ENCODE measurements around the gene RGS8.

Gene RGS8

DNA sequence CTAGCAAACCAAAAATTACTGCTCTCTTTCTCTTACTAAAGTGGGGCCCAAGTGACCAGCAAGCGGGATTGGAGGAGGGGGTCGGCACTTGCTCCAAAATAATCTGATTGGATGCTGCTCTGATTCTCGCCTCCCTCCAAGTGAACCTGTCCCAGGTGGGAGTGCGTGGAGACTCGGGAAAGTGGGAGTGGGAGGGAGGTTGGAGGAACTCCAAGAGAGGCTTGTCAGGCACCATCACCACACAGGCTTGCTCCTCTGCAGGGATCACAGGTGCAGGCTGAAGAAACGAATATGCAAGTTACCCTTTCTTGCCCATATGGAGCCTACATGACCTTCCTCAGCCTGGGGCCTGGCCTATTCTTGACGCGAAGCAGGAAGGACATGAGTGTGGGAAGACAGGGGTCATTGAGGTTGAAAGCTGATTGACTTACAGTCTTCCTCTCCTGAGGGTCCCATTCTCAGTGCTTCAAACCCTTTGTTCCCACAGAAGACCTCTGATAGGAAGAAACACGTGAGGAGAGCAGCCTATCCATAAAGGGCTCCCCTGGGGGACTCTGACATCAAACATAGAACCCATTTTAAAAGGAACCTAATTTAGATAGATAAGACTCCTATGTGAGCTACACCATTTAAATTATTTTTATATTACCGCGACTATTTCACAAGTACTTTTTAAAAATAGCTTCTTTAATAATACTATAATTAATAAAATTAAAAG, 14.2 kb downstream of the RGS8 start:
- no peak for DNase-seq

DNA sequence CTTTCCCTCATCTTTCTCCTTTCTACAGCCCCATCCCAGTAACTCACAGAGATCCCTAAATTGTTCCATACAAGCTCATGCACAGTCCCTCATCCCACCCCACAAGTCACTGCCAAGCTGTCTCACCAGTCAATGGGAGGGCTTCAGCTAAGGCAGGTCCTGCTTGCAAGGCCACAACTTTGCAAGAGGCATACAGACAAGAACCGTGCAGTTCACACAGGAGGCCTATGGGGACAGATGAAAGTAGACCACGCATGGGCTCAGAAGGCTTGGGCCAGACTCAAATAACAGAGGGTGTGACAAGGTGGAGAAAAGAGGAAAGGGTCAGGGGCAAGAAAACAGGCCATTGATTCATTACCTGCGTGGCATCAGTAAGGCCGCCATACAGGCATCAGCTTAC, 15.1 kb downstream of the RGS8 start:
- no peak for DNase-seq

DNA sequence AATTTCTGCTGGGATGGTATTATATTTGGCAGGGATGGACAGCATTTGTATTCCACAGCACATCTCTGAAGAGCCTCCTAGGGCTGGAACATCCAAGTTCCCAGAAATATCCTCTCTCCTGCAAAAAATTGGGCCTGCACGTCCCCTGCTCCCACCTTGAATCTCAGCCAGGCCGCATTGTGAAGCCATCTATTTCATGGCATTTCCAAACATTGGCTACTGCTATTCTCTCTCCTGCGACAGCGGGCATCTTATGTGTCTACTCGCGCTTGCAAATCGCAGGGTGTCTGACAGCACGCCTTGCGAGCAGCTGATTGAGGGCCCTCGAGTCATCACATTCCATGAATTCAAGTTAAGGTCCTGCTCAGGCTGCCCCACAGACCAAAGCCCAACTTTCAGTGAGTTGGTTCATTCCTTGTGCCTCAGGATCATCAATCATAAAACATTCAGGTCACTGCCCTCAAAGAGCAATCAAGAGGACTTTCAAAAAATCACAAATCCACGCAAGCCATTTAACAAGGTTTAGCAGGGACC, 15.8 kb downstream of the RGS8 start:
- no peak for DNase-seq

DNA sequence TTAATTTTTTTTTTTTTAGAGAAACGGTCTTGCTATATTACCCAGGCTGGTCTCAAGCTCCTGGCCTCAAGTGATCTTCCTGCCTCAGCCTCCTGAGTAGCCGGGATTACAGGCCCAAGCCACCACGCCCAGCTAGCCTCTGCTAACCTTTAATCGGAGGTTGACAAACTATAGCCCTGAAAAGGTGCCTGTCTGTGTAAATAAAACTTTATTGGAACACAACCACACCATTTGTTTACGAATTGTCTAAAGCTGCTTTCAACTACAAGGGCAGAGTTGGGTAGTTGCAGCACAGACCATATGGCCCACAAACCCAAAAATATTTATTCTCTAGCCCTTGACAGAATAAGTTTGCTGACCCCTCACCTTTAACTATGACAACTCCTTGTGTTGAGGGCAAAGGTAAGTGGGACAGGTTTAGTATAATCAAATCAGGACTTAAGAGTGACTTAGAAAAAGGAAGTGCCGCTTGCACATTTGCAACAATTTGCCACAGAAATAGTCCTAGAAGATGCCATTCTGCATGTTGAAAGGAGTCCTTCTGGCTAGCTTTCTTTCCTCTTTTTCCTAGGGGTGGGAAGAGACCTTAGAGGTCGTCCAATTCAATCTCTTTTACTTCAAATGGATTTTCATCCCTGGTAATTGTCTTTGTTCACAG, 16.4 kb downstream of the RGS8 start:
- no peak for DNase-seq

DNA sequence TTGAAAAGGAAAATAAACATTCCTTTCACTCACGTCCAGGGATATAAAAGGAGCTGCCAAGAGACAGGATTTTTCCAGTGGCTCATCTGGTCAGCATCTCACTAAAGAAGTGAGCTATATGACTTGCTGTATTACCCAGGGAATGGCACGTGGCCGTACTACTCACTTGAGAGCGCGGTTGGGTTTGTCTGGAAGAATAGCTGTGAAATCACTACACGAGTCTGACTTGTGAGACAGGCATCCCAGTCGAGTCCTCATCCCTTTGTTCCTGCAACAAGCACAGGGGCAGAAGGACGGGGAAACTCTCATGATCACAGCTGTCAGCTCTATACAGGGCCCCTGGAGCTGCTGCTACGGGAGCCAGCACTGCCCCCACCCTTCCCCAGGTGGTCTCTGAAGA, 17.7 kb downstream of the RGS8 start:
- DNase-seq: no peak

DNA sequence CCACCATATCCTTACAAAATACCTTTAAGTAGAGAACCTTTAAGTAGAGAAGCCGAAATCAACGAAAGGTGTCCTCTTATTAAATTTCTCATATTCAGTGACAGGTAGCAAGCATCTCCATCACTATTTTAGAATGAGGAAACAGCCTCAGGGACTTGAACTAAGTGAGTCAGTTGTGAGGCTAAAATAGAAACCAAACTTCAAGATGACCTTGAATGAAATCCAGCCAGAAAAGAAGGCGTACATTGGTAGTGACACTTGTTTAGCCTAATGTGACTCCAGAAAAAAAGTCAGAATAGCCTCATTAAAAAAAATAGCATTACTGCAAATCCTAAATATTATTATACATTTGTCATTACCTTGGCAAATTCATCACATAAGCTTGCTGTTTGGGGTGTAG, 20.1 kb downstream of the RGS8 start:
- DNase-seq: no peak

DNA sequence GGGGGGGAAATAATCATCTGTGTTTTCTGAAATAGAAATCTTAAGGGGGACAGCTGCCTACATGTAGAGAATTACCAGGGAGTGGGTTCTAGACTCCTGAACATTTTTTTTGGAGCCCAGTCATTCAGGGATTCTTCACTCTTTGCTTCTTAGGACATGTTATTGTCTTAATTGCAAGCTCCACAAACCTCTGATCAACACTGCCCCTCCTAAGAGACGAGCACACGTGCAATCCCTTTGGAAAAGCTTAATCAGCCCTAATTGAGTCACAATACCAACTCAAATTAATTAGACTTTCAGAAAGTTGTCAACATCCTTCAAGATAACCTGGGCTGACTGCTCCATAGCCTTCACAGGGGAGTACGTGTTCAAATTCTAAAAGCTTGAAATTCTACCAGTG, 21.4 kb downstream of the RGS8 start:
- DNase-seq: no peak

DNA sequence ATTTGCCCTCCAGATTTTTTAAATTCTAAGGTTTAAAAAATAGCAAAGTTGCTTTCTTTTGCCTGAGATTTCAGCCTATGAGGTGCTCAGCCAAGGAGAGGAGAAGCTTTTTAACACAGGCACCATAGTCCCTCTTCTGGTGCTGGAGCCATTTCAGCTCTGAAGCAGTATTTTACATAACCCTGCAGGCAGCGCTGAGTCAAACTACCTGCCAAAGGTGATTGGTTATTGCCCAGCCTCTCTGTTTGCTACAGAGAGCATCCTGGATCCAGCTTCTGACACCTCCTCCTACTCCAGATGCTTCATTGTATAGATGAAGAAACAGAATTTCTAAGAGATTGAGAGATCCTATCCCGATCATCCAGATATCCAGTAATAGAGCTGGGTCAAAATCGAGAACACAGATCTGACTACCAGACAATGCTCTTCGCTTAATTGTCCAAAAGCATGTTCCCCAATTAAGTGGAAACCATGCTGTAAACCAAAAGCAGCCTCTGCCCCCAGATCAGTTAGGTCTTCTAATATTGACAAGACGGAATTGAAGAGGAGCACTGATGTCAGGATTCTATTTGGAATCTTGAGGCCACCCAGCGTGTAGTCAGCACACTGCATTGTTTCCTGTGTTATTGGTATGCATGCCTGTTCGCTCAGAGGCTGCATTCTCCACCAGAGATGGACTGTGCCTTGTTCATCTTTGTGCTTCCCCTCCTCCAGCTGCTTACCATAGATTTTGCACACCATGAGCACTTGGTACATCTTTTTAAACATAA, 22.1 kb downstream of the RGS8 start:
- no peak for DNase-seq

DNA sequence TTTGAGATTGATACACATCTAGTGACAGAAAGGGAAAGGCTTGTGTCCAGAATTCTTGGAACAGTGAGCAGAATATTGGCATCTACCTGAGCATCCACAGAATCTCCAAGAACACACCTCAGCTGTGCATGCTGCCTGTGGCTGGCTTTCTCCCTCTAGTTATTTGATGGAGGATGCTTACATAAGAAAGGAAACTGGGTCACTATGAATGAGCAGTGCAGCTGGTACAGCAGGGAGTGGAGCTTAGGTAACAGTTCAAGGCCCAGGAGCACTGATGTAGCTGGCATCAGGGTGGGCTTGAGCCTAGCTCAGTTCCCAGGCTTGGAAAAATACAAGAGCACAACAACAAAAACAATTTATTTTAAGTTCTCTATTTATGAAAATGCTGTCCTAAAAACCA, 26.3 kb downstream of the RGS8 start:
- DNase-seq: no peak

DNA sequence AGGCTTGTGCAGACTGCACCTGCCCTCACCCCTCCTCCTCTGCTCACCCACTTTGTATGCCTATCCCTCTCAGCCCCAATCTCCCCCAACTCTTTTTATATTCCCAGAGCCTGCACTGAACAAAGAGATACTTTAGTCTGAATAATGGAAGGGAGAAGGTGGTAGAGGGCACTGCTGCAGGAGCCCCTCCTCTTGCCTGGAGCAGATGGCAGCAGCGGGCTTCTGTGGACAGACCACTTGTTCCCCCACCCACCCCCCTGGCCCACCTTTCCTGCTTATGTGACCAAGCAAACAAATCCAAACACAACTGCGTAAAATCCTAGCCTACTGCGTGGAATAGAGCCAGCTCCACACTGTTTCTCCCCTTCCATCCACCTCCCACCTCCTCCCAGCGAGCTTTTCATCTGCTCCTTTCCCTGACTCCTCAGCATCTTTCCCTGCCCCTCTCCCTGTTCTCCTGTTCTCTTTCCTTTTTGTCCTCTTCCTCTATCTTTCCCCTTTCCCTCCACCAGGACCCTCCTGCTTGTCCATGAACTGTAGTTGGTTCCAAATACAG, 27.5 kb downstream of the RGS8 start:
- no peak for DNase-seq

DNA sequence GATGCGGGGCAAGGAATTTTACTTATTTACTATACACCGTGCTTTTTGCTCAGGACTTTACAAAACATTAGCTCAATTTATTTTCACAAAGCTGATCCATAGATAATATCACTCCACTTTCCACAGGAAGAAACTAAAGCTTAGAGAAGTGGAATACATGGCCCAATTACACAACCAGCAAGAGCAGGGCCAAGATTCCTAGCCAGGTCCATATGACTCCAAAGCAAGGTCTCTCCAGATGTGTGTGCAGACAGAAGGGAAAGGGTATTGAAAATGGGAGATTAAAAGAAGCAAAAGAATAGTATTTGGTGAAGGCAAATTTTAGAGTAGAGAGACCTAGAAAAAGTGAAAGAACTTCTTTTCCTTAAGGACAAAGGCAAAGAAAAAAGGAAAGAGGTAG, 30.4 kb downstream of the RGS8 start:
- DNase-seq: no peak

DNA sequence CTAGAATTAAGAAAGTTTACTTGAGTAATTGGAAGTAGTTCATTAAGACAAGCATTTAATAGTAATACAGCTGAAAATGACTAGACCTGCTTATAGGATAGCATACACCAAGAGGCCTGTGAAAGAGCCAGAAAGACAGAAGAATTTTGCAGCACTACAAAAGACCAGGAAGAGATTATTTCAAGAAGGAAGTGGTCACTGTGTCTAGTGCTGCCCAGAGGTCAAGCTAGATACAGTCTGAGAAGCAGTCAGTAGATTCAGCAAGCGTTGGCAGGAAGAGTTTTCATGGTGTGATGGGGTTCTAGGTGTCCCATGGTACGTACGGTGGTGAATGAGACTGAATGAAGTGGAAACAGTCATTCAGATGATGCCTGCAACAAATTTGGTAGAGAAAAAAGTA, 31.5 kb downstream of the RGS8 start:
- no peak for DNase-seq

DNA sequence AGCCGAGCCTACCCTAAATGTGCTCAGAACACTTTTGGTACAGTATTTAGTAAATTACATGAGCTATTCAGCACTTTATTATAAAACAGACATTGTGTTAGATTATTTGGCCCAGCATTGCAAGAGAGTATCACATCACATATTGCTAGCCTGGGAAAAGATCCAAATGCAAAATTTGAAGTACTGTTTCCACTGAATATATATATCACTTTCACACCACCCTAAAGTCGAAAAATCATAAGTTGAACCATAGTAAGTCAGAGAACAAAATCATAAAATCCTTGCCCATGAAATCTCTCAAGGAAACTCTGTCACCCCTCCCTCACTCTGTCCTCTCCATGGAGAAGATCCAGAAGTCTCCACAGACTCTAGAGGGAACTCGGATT, 33.1 kb downstream of the RGS8 start:
- no peak for DNase-seq

DNA sequence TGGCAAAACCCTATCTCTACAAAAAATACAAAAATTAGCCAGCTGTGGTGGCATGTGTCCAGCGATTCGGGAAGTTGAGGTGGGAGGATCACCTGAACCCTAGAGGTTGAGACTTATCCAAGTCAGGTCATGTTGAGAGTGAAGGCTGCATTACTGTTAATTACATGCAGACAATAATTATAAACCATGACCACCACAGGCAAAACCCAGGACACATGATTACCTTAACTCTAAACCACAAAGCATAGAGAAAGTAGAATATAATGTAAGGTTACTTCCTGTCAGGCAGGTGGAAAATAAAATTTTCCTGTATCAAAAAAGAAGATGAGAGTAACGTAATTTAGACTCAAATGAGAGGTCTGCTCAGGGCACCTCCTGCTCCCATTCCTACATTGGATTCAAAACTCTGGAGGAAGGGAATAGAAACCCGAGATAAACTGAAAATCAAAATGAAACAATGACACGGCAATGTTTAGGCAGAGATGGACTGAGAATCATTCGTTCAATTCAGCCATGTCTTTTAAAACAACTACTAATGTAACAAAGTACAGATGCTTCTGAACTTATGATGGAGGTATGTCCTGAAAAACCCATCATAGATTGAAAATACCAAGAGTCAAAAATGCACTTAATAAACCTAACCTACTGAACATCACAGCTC, 33.6 kb downstream of the RGS8 start:
- DNase-seq: no peak

DNA sequence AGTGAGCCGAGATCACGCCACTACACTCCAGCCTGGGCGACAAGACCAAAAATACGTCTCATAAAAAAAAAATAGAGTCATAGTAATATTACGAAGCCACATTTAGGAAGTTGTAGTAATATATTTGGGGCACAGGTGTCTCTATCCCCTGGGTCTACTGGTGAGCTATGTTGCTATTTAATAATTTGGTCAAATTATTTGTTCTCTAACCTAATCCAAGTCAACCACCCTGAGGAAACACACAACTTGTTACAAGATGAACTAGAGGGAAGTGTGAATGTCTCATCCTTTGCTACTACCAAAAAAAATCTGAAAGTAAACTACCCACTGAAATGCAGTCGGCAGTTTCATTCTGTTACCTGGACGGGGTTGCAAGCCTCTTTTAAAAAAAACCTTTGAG, 35.3 kb downstream of the RGS8 start:
- DNase-seq: no peak

DNA sequence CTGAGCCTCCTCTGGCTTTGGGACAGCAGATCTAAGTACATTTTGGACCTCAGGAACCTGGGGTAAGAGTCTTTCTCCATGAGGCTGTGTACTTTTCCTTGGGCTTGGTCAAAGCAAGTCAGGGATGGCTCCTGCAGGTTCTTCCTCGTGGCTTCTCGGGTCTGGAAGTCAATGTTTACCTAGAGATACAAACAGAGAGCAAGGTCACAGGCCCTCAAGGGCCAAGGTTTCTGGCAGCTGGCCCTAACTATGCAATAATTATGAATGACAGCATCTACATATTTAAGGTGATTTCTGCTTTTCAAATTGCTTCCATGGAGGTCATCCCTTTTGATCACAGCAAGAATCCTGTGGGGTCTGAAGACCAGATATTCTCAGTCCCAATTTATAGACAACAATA, 37.6 kb downstream of the RGS8 start:
- DNase-seq: no peak

DNA sequence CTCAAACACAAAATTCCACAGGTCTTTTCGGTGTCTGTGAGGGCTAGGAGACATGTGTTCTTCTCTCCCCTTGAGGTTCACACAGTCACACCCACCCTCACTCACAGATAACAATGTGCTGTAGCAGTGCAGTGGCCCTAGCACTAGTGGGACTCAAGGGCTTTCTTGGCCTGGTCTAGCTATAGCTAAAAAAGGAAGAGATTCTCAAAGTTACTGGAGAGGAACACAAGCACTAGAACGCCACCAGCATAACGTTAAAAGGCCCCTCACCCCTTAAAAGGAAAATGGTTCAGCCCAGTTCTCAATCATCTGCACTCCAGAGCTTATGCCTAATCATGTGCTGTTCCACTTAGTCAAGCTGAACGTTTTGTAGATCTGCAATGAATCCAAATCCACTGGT, 39.5 kb downstream of the RGS8 start:
- no peak for DNase-seq

DNA sequence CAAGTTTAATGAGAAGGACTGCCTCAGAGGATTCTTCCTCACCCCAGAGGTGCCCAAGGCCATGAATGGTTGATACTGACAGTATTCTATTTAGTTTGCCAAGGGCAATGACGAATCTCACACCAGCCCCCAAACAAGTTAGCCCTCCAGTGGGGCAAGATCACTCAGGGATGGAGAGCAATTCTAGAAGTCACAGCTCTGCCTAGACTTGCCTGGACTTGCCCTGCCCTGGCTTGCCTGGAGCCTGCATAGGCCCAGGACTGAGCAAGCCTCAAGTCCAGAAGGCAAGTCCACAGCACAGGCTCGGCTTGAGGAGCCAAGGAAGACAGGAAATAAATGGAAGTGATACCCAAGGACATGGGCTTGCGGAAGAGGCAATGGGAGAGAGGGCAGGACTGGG, 40.7 kb downstream of the RGS8 start:
- DNase-seq: no peak

DNA sequence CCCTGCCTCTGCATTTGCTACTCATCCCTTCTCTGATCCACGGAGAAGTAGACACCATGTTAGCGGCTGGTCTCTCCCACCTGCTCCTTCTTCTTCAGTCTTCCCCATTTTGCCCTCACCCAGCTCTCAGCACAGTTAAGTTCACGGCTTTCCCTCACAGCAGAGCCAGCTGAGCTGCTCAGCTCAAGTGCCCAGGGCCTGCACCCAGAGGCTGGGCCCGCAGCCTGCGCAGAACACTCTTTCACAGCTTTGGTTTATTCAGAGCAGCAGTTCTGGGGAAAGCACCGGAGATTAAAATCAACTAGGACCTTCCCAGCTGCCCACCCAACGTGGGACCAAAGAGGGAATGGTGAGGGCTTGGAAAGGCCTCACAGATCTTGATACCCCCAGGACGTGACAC, 41.9 kb downstream of the RGS8 start:
- DNase-seq: no peak

DNA sequence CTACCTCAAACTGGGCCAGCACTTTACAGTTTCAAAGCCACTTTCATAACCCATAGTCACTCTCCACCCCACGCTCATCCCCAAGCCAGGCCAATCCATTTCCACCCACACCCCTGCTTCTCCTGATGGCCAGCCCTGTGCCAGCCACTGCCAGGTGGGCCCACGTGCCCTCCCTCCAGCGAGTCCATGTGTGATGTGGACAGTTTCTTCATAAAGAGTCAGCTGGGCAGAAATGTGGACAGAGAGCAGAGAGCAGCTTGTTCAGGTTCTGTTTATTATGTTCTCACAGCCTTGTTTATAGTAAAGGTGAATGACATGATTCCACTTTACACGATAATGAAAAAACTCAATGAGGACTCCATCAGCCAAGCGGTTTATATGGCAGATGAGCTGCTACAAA, 42.8 kb downstream of the RGS8 start:
- no peak for DNase-seq

DNA sequence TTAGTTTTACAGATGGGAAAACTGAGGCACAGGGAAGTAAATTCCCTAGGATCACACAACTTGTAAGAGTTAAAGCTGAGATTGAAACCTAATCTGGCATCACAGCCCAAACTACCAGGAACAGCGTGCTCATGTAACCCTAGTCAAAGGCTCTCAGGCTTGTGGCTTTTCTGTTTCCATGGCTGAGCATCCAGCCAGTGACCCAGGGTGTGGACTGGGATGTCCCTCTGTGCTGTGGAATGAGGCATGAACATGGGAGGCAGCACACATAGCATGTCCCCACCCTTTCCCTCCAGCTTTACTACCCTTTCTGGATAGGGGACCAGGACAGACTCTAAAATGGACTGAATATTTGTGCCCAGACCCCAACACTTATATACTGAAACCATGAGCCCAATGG, 45.1 kb downstream of the RGS8 start:
- no peak for DNase-seq

DNA sequence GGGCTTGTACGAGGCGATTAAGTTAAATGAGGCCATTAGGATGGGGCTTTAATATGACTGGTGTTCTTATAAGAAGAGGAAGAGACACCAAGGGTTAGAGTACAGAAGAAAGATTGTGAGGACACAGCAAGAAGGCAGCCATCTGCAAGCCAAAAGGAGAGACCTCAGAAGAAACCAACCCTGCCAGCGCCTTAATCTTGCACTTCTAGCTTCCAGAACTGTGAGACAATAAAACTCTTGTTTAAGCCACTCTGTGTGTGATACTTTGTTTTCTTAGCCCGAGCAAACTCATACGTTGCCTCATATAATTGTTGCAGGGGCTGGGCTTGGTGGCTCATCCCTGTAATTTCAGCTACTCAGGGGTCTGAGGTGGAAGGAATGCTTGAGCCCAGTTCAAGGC, 46.6 kb downstream of the RGS8 start:
- DNase-seq: no peak

DNA sequence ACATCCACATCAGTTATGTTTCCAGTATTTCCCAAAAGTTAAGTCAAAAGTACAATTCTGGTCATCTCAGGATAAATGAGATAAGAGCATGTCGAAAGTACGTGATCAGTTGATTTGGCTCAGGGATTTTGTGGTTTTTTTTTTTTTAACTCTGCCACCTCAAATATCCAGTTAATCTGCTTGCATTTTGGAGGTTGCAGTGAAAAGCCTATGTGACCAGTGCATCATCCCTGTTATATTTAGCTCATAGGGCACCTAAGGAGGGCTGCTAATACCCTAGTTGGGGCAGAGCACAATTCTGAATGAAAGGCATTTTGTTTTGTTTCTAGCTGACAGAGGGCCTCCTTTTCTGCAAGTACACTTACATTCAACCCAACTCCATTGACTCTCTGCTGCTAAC, 48.5 kb downstream of the RGS8 start:
- DNase-seq: no peak

Data from CD4-positive, alpha-beta T cell treated with Interleukin-17A for 4 hours (primary cell).